Upper lobe of left lung (tissue), 4 donors: ENCODE data around the gene CLEC18A.
"Not testable (repeated sequence)": the region's sequence is repeated elsewhere in the genome, so short reads cannot be mapped to it uniquely, and the experiment has no call there.

Experiments used
- CTCF ChIP-seq, 6 experiments: fragments of 450-650 bp in 4 of 6; fragments of 200-600 bp in 2 of 6; sonication (generic) in 2 of 6; IDR thresholded peaks; one replicate each; pipeline ENCODE4 v1.5.1; 2016 to 2019; ENCODE audit warnings: antibody characterized with exemption in 6 of 6
- EP300 ChIP-seq, 4 donors: sonication (generic); formaldehyde crosslinking; IDR thresholded peaks; one replicate each; pipeline ENCODE4 v1.5.1; 2017; ENCODE audit warnings: antibody characterized with exemption in 4 of 4, control low read depth in 2 of 4
- POLR2A ChIP-seq, 4 donors: fragments of 450-650 bp; IDR thresholded peaks; one replicate each; pipeline ENCODE4 v1.5.1; 2016 to 2017; ENCODE audit warnings: antibody characterized with exemption in 4 of 4, mild to moderate bottlenecking in 2 of 4
- POLR2AphosphoS5 ChIP-seq, 2 donors: sonication (generic); formaldehyde crosslinking; IDR thresholded peaks; one replicate each; pipeline ENCODE4 v1.5.1; 2017; ENCODE audit warnings: antibody characterized with exemption in 2 of 2

GRCh38 chr16:70011120-70011519 lies 60.0 kb downstream of the CLEC18A start:
- not testable (repeated sequence) for TF ChIP-seq CTCF, POLR2A, EP300, POLR2AphosphoS5 (IDR thresholded peaks at IDR 0.05)
